HG02973 (cell line): ENCODE measurements around the gene TCERG1L.

Experiments
- ATAC-seq: cut with Tn5 transposase; IDR thresholded peaks from one replicate; pipeline ENCODE4 v1.9.1; 2021; ENCODE audit warnings: moderate library complexity; ENCODE audit not compliant: unreplicated experiment

Gene TCERG1L

GRCh38 chr10:131211559-131211958 is 100.0 kb downstream of the TCERG1L start:
- no peak for ATAC-seq

GRCh38 chr10:131211146-131211545 is 100.4 kb downstream of the TCERG1L start:
- ATAC-seq: no peak

- ATAC-seq: no peak
Measured at GRCh38 chr10:131210181-131210580, 101.3 kb downstream of the TCERG1L start.

GRCh38 chr10:131207584-131208532 is 103.7 kb downstream of the TCERG1L start:
- ATAC-seq: no peak

GRCh38 chr10:131207176-131207575 is 104.3 kb downstream of the TCERG1L start:
- no peak for ATAC-seq

GRCh38 chr10:131206111-131206995 is 105.2 kb downstream of the TCERG1L start:
- ATAC-seq: no peak

- no peak for ATAC-seq
Measured at GRCh38 chr10:131205556-131205955, 106.0 kb downstream of the TCERG1L start.

GRCh38 chr10:131204406-131205152 is 106.9 kb downstream of the TCERG1L start:
- no peak for ATAC-seq

- ATAC-seq: no peak
Measured at GRCh38 chr10:131203456-131204357, 107.8 kb downstream of the TCERG1L start.

GRCh38 chr10:131202990-131203389 is 108.5 kb downstream of the TCERG1L start:
- no peak for ATAC-seq

GRCh38 chr10:131201741-131202515 is 109.6 kb downstream of the TCERG1L start:
- no peak for ATAC-seq

- ATAC-seq: no peak
Measured at GRCh38 chr10:131200856-131201470, 110.6 kb downstream of the TCERG1L start.

- no peak for ATAC-seq
Measured at GRCh38 chr10:131199646-131200045, 111.9 kb downstream of the TCERG1L start.

GRCh38 chr10:131198843-131199242 is 112.7 kb downstream of the TCERG1L start:
- ATAC-seq: no peak

GRCh38 chr10:131198401-131198800 is 113.1 kb downstream of the TCERG1L start:
- ATAC-seq: no peak

- no peak for ATAC-seq
Measured at GRCh38 chr10:131196176-131196885, 115.2 kb downstream of the TCERG1L start.

GRCh38 chr10:131195558-131196159 is 115.9 kb downstream of the TCERG1L start:
- ATAC-seq: no peak

GRCh38 chr10:131195116-131195515 is 116.4 kb downstream of the TCERG1L start:
- ATAC-seq: no peak
